Activated B cell treated with CpG ODN at 0.5 μM for 24 hours (primary cell): ENCODE data around the gene PHLDB3. TPM values are rescaled to one million over a fixed set of nuclear protein-coding genes. Genes with fewer than 3 reads are reported as not detected.

ENCODE experiments used
- total RNA-seq: library from RNA; stranded (reverse); gene quantifications from 2 replicates; pipeline ENCODE4 v1.2.3, GENCODE V29; 2022

Gene PHLDB3
- total RNA-seq, 1 donor from 2014 or later: 32.2 TPM

Other genes with a start within 250 kb of the PHLDB3 start
- not detected in 2 replicates for gene PSG9, start 235.2 kb downstream of the PHLDB3 start, total RNA-seq
- not detected in 2 replicates for gene CD177, start 151.1 kb downstream of the PHLDB3 start, total RNA-seq
- not detected in 2 replicates for gene TEX101, start 89.9 kb downstream of the PHLDB3 start, total RNA-seq
- gene LYPD3, start 39.1 kb downstream of the PHLDB3 start, total RNA-seq: 0.24 TPM in 1 of 2 replicates, not detected in the other
- gene ETHE1, start 22.5 kb upstream of the PHLDB3 start, total RNA-seq: 16.3 and 16.7 TPM in 2 replicates
- gene ZNF575, start 28.4 kb upstream of the PHLDB3 start, total RNA-seq: 1.9 and 3.4 TPM in 2 replicates
- gene XRCC1, start 70.8 kb upstream of the PHLDB3 start, total RNA-seq: 31.9 and 34.5 TPM in 2 replicates
- 1.9 and 2.1 TPM in 2 replicates for gene PINLYP, start 71.1 kb upstream of the PHLDB3 start, total RNA-seq
- 13.1 and 14.1 TPM in 2 replicates for gene IRGQ, start 91.4 kb upstream of the PHLDB3 start, total RNA-seq
- 14.5 and 17.3 TPM in 2 replicates for gene ZNF576, start 91.8 kb upstream of the PHLDB3 start, total RNA-seq
- 0.29 and 0.42 TPM in 2 replicates for gene SRRM5, start 107.3 kb upstream of the PHLDB3 start, total RNA-seq
- 26.2 and 29.1 TPM in 2 replicates for gene ZNF428, start 114.9 kb upstream of the PHLDB3 start, total RNA-seq
- gene CADM4, start 135.1 kb upstream of the PHLDB3 start, total RNA-seq: 0.95 TPM in 1 of 2 replicates, not detected in the other
- 0.66 and 0.71 TPM in 2 replicates for gene PLAUR, start 165.4 kb upstream of the PHLDB3 start, total RNA-seq
- gene IRGC, start 211.3 kb upstream of the PHLDB3 start, total RNA-seq: not detected in 2 replicates